DOHH2 (cell line): ENCODE data around the gene TFF2.

ENCODE experiments used
- EZH2phosphoT487 ChIP-seq: fragments of 200-600 bp; sonication (generic); IDR thresholded peaks from 2 replicates; pipeline ENCODE4 v1.6.1; 2017; ENCODE audit warnings: borderline replicate concordance, mild to moderate bottlenecking, antibody characterized with exemption, low read length, moderate library complexity, mixed read lengths
- TF ChIP-seq, protein P1 (sequence below): fragments of 200-600 bp; sonication (generic); IDR thresholded peaks from one replicate; pipeline ENCODE4 v1.5.1; 2014; ENCODE audit warnings: antibody characterized with exemption, mild to moderate bottlenecking, low read depth, low read length; ENCODE audit not compliant: poor library complexity, severe bottlenecking

DNA sequence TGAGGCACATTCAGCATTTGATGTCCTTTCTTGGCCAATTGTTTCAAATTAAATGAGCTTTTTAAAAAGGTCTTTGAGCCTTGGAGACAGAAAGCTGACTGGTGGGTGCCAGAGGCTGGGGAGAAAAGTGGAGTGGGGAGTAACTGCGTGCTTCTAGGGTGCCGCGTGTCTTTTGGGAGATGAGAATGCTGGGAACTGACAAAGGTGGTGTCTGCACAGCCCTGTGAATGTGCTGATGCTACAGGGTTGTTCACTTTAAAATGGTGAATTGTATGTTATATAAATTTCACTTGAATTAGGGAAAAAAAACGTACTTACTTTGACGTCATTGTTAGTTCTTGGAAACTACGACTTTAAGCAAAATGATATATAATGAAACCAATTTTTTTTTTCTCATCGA is 23.7 kb upstream of the TFF2 start:
- TF ChIP-seq, protein P1, sequence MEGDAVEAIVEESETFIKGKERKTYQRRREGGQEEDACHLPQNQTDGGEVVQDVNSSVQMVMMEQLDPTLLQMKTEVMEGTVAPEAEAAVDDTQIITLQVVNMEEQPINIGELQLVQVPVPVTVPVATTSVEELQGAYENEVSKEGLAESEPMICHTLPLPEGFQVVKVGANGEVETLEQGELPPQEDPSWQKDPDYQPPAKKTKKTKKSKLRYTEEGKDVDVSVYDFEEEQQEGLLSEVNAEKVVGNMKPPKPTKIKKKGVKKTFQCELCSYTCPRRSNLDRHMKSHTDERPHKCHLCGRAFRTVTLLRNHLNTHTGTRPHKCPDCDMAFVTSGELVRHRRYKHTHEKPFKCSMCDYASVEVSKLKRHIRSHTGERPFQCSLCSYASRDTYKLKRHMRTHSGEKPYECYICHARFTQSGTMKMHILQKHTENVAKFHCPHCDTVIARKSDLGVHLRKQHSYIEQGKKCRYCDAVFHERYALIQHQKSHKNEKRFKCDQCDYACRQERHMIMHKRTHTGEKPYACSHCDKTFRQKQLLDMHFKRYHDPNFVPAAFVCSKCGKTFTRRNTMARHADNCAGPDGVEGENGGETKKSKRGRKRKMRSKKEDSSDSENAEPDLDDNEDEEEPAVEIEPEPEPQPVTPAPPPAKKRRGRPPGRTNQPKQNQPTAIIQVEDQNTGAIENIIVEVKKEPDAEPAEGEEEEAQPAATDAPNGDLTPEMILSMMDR: no peak
- no peak for TF ChIP-seq EZH2phosphoT487
